Measurements from ENCODE around the gene ZNF396. TPM values are rescaled to one million over a fixed set of nuclear protein-coding genes. Genes with fewer than 3 reads are reported as not detected.
A peak's percentile ranks its signal among the peaks of the same experiment; 100 is the strongest.

Gene ZNF396
- total and polyA plus RNA-seq, 9 of the 15 experiments (the other 6 are each of a cell fraction or from before 2014, with no cell fraction given), result 0.73 to 2.3 (median 1.9) TPM

DNA sequence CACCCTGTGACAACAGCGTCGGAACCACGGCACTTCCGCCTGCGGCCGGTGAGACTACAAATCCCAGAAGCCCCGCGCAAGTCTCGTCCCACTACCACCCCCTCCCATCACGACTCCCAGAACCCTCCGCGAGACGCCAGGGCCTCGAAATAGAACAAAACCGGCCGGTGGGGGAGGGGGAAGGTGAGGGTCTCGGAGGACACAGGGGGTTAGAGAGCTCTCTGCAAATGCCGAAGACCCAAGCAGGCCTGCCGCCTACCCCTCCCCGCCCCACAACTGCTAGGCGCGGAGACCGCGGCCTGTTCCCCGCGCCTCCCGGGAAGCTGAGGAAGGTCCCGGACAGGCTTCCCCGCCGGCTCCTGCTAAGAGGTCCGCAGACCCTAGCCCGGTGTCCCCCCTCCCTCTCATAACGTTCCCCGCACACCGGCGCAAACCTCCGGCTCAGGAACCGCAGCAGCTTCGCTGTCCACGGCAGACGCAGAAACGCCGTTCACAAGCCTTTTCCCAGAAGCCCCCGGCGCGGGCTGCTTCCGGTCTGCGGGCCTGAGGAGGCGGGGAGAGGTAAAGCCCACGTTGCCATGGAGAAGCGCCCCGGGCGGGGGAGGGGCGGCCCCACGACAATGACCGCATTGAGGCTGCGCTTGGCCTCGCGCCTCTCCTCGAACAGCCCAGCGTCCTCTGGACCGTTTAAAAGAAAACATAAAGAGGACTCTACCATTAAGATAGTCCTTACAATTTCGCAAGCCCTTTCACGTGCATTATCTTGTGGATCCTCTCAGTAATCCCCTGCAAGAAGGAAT is 33.0 kb downstream of the ZNF396 start, which contains the start of gene ZNF24 (continued):
- TF ChIP-seq ZBTB40 (IDR thresholded peaks at IDR 0.05), result peak; percentile 76
- TF ChIP-seq ZBTB40 (CRISPR knock-in tag; IDR thresholded peaks at IDR 0.05), result no peak
- TF ChIP-seq, protein P1, sequence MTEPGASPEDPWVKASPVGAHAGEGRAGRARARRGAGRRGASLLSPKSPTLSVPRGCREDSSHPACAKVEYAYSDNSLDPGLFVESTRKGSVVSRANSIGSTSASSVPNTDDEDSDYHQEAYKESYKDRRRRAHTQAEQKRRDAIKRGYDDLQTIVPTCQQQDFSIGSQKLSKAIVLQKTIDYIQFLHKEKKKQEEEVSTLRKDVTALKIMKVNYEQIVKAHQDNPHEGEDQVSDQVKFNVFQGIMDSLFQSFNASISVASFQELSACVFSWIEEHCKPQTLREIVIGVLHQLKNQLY (CRISPR knock-in tag; conservative IDR thresholded peaks at IDR 0.05), result no peak
- peak; percentile 63; the same call in 1 of the 2 replicates for TF ChIP-seq E2F3 (CRISPR knock-in tag; IDR thresholded peaks at IDR 0.05)
- no peak for TF ChIP-seq AFF4 (CRISPR knock-in tag; IDR thresholded peaks at IDR 0.05)
- TF ChIP-seq, protein P2, sequence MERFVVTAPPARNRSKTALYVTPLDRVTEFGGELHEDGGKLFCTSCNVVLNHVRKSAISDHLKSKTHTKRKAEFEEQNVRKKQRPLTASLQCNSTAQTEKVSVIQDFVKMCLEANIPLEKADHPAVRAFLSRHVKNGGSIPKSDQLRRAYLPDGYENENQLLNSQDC (CRISPR knock-in tag; IDR thresholded peaks at IDR 0.05), result no peak
- no peak for TF ChIP-seq ZSCAN32 (CRISPR knock-in tag; IDR thresholded peaks at IDR 0.05)
- no peak for TF ChIP-seq PCBP1 (IDR thresholded peaks at IDR 0.05; ENCODE audit: low read depth, low read length, poor library complexity, severe bottlenecking)
- TF ChIP-seq MCM5 (IDR thresholded peaks at IDR 0.05; ENCODE audit: low read depth), result no peak
- peak; percentile 74 for TF ChIP-seq ZBED1 (IDR thresholded peaks at IDR 0.05)
- no peak for TF ChIP-seq MAFK (IDR thresholded peaks at IDR 0.05; ENCODE audit: low read length)

Data from K562 (cell line).